Hematopoietic multipotent progenitor cell treated with erythropoietin and hydrocortisone succinate and interleukin-3 and kit ligand, for 8 days (in vitro differentiated cells): Measurements from ENCODE around the gene ACAD9.
A peak's percentile ranks its signal among the peaks of the same experiment; 100 is the strongest.
"Not testable (repeated sequence)": the region's sequence is repeated elsewhere in the genome, so short reads cannot be mapped to it uniquely, and the experiment has no call there.

Experiments
- DNase-seq: peaks from one replicate; pipeline ENCODE4 v3.0.0-alpha.2; 2015

Gene ACAD9

GRCh38 chr3:128863560-128863959 is 15.9 kb upstream of the ACAD9 start:
- DNase-seq, result peak; percentile 37

- DNase-seq, result no peak
Observed at GRCh38 chr3:128864351-128864811, 15.0 kb upstream of the ACAD9 start.

GRCh38 chr3:128864849-128865804 is 14.3 kb upstream of the ACAD9 start:
- peak; percentile 83 for DNase-seq

- no peak for DNase-seq
Observed at GRCh38 chr3:128867200-128868125, 12.0 kb upstream of the ACAD9 start.

GRCh38 chr3:128870347-128870746 is 9.1 kb upstream of the ACAD9 start:
- no peak for DNase-seq

GRCh38 chr3:128872282-128872681 is 7.1 kb upstream of the ACAD9 start:
- DNase-seq, result no peak

- DNase-seq, result no peak
Observed at GRCh38 chr3:128872744-128873143, 6.7 kb upstream of the ACAD9 start.

- no peak for DNase-seq
Observed at GRCh38 chr3:128873244-128874022, 6.0 kb upstream of the ACAD9 start.

GRCh38 chr3:128874481-128875180 is 4.8 kb upstream of the ACAD9 start:
- no peak for DNase-seq

GRCh38 chr3:128875556-128876120 is 3.8 kb upstream of the ACAD9 start:
- peak; percentile 76 for DNase-seq

GRCh38 chr3:128878011-128878457 is 1.4 kb upstream of the ACAD9 start:
- no peak for DNase-seq

GRCh38 chr3:128878556-128879124 is 780 bp upstream of the ACAD9 start:
- DNase-seq, result peak; percentile 68

- no peak for DNase-seq
Observed at GRCh38 chr3:128879991-128880390, 571 bp downstream of the ACAD9 start.

- not testable (repeated sequence) for DNase-seq
Observed at GRCh38 chr3:128880455-128880854, 1.0 kb downstream of the ACAD9 start.

GRCh38 chr3:128881576-128881975 is 2.2 kb downstream of the ACAD9 start:
- DNase-seq, result no peak

- DNase-seq, result peak; percentile 68
Observed at GRCh38 chr3:128882719-128883118, 3.3 kb downstream of the ACAD9 start.

- DNase-seq, result no peak
Observed at GRCh38 chr3:128884992-128885391, 5.6 kb downstream of the ACAD9 start.

GRCh38 chr3:128889139-128889894 is 9.9 kb downstream of the ACAD9 start:
- no peak for DNase-seq

GRCh38 chr3:128895843-128896697 is 16.6 kb downstream of the ACAD9 start:
- peak; percentile 30 for DNase-seq
